Endothelial cell of umbilical vein (primary cell): ENCODE data around the gene TRAP1. TPM values are rescaled to one million over a fixed set of nuclear protein-coding genes. Genes with fewer than 3 reads are reported as not detected.

ENCODE experiments used
- BruUV-seq: library from RNA; stranded (reverse); fragments of 400-500 nt; replicated peaks from 2 replicates; lab custom pipeline; 2021; lab: Mats Ljungman, UMichigan
- CTCF ChIA-PET: fragments of 300-600, 350-600 bp; sonication (Branson Sonifier 250); formaldehyde crosslinking; loops from one replicate; lab custom pipeline; 2021; ENCODE audit warnings: antibody characterized with exemption, inconsistent platforms; lab: Charles Lee
- POLR2A ChIA-PET: fragments of 300-600, 350-600 bp; sonication (Branson Sonifier 250); formaldehyde crosslinking; loops from one replicate; lab custom pipeline; 2021; ENCODE audit warnings: antibody characterized with exemption, inconsistent platforms; lab: Charles Lee
- DNase-seq: peaks from one replicate; pipeline ENCODE4 v3.0.0-alpha.2; 2011; ENCODE audit warnings: low read depth, low spot score
- FAIRE-seq: peaks from 2 replicates; lab custom pipeline; 2011; peaks lifted over from hg19 to GRCh38; lab: Jason Lieb, UNC
- H2AFZ ChIP-seq: 2 replicates; pipeline ENCODE4 v1.6.0; 2012; ENCODE audit warnings: low read depth, low read length, control low read depth, inconsistent platforms
- H3K27ac ChIP-seq: 2 replicates; pipeline ENCODE4 v1.5.1; 2011; ENCODE audit warnings: low read depth, mild to moderate bottlenecking, control low read depth, low read length, moderate library complexity; ENCODE audit not compliant: insufficient read depth
- H3K27me3 ChIP-seq, 2 experiments: 2 replicates each; pipeline versions ENCODE4 v1.6.0 to v1.6.1; 2011; ENCODE audit warnings: low read length in 2 of 2, mixed read lengths in 1 of 2; ENCODE audit not compliant: control insufficient read depth in 2 of 2, insufficient read depth in 2 of 2
- H3K36me3 ChIP-seq, 2 experiments: 2 replicates in 1 of 2; 3 replicates in 1 of 2; pipeline ENCODE4 v1.5.1; 2011; ENCODE audit warnings: low read length in 2 of 2, mild to moderate bottlenecking in 1 of 2, moderate library complexity in 1 of 2; ENCODE audit not compliant: control insufficient read depth in 2 of 2, insufficient read depth in 2 of 2; ENCODE audit errors: extremely low read depth in 1 of 2
- H3K4me1 ChIP-seq: 3 replicates; pipeline ENCODE4 v1.5.1; 2011; ENCODE audit warnings: mild to moderate bottlenecking, low read length; ENCODE audit not compliant: control insufficient read depth, insufficient read depth; ENCODE audit errors: extremely low read depth
- H3K4me2 ChIP-seq: 2 replicates; pipeline ENCODE4 v1.6.1; 2011; ENCODE audit warnings: low read length, control low read depth, mixed read lengths; ENCODE audit not compliant: insufficient read depth
- H3K4me3 ChIP-seq, 3 experiments: fragments of 200-600 bp in 1 of 3; sonication (generic), shearing (Covaris generic) in 1 of 3; replicated peaks in 1 of 3; 2 replicates each; pipeline ENCODE4 v1.5.1; 2011 to 2016; ENCODE audit warnings: control low read depth in 3 of 3, low read length in 3 of 3, mild to moderate bottlenecking in 2 of 3, inconsistent platforms in 1 of 3, low read depth in 1 of 3, moderate library complexity in 1 of 3; ENCODE audit not compliant: insufficient read depth in 1 of 3
- H3K79me2 ChIP-seq: 2 replicates; pipeline ENCODE4 v1.6.0; 2012; ENCODE audit warnings: low read length, inconsistent platforms; ENCODE audit not compliant: control insufficient read depth, insufficient read depth
- H3K9ac ChIP-seq: replicated peaks from 2 replicates; pipeline ENCODE3; 2011; ENCODE audit warnings: low read length, control low read depth; ENCODE audit not compliant: insufficient read depth; ENCODE audit errors: extremely low read depth
- H3K9me1 ChIP-seq: replicated peaks from 3 replicates; pipeline ENCODE4 v1.6.0; 2011; ENCODE audit warnings: mild to moderate bottlenecking, low read length; ENCODE audit not compliant: control insufficient read depth, insufficient read depth; ENCODE audit errors: extremely low read depth
- H3K9me3 ChIP-seq: replicated peaks from 2 replicates; pipeline ENCODE4 v1.5.1; 2012; ENCODE audit warnings: low read length, inconsistent platforms; ENCODE audit not compliant: control insufficient read depth, insufficient read depth
- H4K20me1 ChIP-seq: replicated peaks from 2 replicates; pipeline ENCODE3; 2011; ENCODE audit warnings: mild to moderate bottlenecking, low read length; ENCODE audit not compliant: control insufficient read depth, insufficient read depth; ENCODE audit errors: extremely low read depth
- EZH2 ChIP-seq: IDR thresholded peaks from 2 replicates; pipeline ENCODE4 v1.6.1; 2012; ENCODE audit warnings: borderline replicate concordance, low read depth, mild to moderate bottlenecking, moderate library complexity, low read length, inconsistent platforms; ENCODE audit not compliant: severe bottlenecking
- FOS ChIP-seq: IDR thresholded peaks from 2 replicates; pipeline ENCODE4 v1.6.1; 2011; ENCODE audit warnings: mild to moderate bottlenecking, low read length, moderate library complexity, borderline replicate concordance; ENCODE audit not compliant: insufficient read depth
- GATA2 ChIP-seq: IDR thresholded peaks from 2 replicates; pipeline ENCODE4 v1.7.0; 2011; ENCODE audit warnings: low read depth, mild to moderate bottlenecking, moderate library complexity, mixed read lengths, low read length; ENCODE audit not compliant: insufficient read length, insufficient read depth
- JUN ChIP-seq: IDR thresholded peaks from 2 replicates; pipeline ENCODE4 v1.6.1; 2011; ENCODE audit warnings: borderline replicate concordance, low read depth; ENCODE audit not compliant: insufficient read length, insufficient read depth
- MYC ChIP-seq: IDR thresholded peaks from one replicate; pipeline ENCODE4 v1.6.1; 2011; ENCODE audit warnings: mild to moderate bottlenecking, low read depth, low read length
- POLR2A ChIP-seq: IDR thresholded peaks from 2 replicates; pipeline ENCODE4 v1.6.1; 2012; ENCODE audit warnings: low read depth, mild to moderate bottlenecking, control low read depth, low read length
- POLR2AphosphoS5 ChIP-seq: IDR thresholded peaks from 2 replicates; pipeline ENCODE4 v1.6.1; 2012; ENCODE audit warnings: low read depth, mild to moderate bottlenecking, control low read depth, low read length, moderate library complexity; ENCODE audit not compliant: insufficient read depth
- dilution Hi-C: fragments of 300-500 bp; cut with MboI; formaldehyde crosslinking; loops from one replicate; pipeline ENCODE4 v1.15.0; 2019; ENCODE audit warnings: low sequenced_read_pairs; ENCODE audit not compliant: extremely low pct_ligation_motif_present
- intact Hi-C: fragments of 100-400 bp; cut with micrococcal nuclease; formaldehyde crosslinking; loops from one replicate; pipeline ENCODE4 v1.10.0; 2022
- polyA plus RNA-seq, 4 experiments: library from polyadenylated mRNA; depleted of rRNA in 3 of 4; stranded (reverse) in 3 of 4; unstranded in 1 of 4; fragments of >200 nt; gene quantifications; 2 replicates each; pipeline versions ENCODE4 v1.2.1 to v1.2.3, GENCODE V29; 2011 to 2012; ENCODE audit warnings: missing spikeins in 1 of 4
- total RNA-seq: library from RNA; stranded (reverse); gene quantifications from 2 replicates; pipeline ENCODE4 v1.2.3, GENCODE V29; 2021
- TF ChIP-seq, protein P1 (sequence below), 2 donors: IDR thresholded peaks; 1 replicate in 1 of 2; 2 replicates in 1 of 2; pipeline ENCODE4 v1.5.1; 2011; ENCODE audit warnings: low read length in 2 of 2, mild to moderate bottlenecking in 2 of 2, moderate library complexity in 2 of 2, control low read depth in 1 of 2, inconsistent platforms in 1 of 2, low read depth in 1 of 2; ENCODE audit not compliant: insufficient read depth in 1 of 2; ENCODE audit errors: extremely low read depth in 1 of 2
- TF ChIP-seq, protein P2 (sequence below): IDR thresholded peaks from 2 replicates; pipeline ENCODE4 v1.6.1; 2011; ENCODE audit not compliant: insufficient read depth, insufficient read length

TRAP1 gene
- total and polyA plus RNA-seq, 2 donors (not counting 3 experiments of a cell fraction or from before 2014, with no cell fraction given): 95.6 to 102 TPM

DNA sequence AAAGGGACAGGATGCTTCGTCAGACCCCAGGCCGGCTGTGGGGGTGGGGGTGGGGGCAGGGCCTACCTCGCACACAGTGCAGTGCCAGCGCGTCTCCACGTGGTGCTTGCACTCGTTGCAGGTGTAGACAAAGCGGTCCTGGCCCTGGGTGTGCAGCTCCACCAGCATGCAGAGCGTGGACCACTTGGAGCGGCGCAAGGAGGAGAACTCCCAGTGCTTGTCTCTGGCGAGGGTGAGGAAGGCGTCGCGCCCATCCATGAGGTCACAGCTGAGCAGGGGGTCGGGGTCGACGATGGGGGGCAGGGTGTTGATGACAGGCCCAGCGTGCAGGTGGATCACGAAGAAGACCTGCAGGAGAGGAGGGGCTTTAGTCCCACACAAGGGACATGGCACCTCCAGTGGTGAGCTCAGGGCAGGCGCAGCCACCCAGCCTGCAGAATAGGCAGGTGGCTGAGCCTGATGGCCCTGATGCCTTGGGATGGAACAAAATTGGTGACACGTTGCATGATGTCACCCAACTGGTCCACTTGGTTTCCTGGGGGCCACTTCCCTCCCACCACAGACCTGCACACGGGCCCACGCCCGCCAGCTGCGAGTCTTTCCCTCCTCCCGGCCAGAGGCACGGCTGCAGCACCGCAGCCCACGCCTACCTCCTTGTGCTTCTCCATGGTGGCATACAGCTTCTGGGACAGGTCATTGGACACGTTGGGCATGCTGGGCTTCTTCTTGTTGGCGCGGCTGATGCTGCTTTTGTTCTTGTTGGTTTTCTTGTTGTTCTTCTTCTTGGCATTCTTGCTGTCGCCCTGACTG lies 14.0 kb upstream of the TRAP1 start:
- Histone ChIP-seq H2AFZ (no peak overlapping the region), H3K9ac (no peak overlapping the region), H3K27ac (no peak overlapping the region), H3K4me1 (no peaks in the 10 kb centered on the region), H3K9me3 (no peaks in the 10 kb centered on the region), H3K4me3 (no peak overlapping the region), H3K27me3 (no peaks in the 10 kb centered on the region), H3K36me3 (peaks cover 25 to 68% of the 10 kb centered on the region in 2 experiments), H3K79me2 (no peaks in the 10 kb centered on the region), H4K20me1 (no peaks in the 10 kb centered on the region), H3K4me2 (no peak overlapping the region), H3K9me1 (no peaks in the 10 kb centered on the region)
- ChIA-PET POLR2A (no interaction called here), CTCF (interaction anchor here (0.7 kb wide), 1 partner anchor 147 kb away, joined by 3 read pairs; no protein-coding TSS in a partner anchor)
- no peak for FAIRE-seq
- intact Hi-C loops: no loop called here
- TF ChIP-seq POLR2A: no peak
- no peak for TF ChIP-seq GATA2
- no peak for TF ChIP-seq FOS
- TF ChIP-seq JUN: no peak
- TF ChIP-seq, protein P1, sequence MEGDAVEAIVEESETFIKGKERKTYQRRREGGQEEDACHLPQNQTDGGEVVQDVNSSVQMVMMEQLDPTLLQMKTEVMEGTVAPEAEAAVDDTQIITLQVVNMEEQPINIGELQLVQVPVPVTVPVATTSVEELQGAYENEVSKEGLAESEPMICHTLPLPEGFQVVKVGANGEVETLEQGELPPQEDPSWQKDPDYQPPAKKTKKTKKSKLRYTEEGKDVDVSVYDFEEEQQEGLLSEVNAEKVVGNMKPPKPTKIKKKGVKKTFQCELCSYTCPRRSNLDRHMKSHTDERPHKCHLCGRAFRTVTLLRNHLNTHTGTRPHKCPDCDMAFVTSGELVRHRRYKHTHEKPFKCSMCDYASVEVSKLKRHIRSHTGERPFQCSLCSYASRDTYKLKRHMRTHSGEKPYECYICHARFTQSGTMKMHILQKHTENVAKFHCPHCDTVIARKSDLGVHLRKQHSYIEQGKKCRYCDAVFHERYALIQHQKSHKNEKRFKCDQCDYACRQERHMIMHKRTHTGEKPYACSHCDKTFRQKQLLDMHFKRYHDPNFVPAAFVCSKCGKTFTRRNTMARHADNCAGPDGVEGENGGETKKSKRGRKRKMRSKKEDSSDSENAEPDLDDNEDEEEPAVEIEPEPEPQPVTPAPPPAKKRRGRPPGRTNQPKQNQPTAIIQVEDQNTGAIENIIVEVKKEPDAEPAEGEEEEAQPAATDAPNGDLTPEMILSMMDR (IDR thresholded peaks at IDR 0.05; ENCODE audit: extremely low read depth in 1 of 2, insufficient read depth in 1 of 2, low read depth in 1 of 2, low read length in 2 of 2): no peak
- no peak for TF ChIP-seq POLR2AphosphoS5
- TF ChIP-seq MYC: no peak
- no peak for TF ChIP-seq EZH2
- TF ChIP-seq, protein P2, sequence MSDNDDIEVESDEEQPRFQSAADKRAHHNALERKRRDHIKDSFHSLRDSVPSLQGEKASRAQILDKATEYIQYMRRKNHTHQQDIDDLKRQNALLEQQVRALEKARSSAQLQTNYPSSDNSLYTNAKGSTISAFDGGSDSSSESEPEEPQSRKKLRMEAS: no peak
- DNase-seq: no peak
- BruUV-seq: no TSS peak
- dilution Hi-C loops: no loop called here
